ENCODE measurements around the gene HELZ2. TPM values are rescaled to one million over a fixed set of nuclear protein-coding genes. Genes with fewer than 3 reads are reported as not detected.

HELZ2 gene
- total and polyA plus RNA-seq, 2 experiments from 2014 or later = 5.2 to 48.9 TPM

DNA sequence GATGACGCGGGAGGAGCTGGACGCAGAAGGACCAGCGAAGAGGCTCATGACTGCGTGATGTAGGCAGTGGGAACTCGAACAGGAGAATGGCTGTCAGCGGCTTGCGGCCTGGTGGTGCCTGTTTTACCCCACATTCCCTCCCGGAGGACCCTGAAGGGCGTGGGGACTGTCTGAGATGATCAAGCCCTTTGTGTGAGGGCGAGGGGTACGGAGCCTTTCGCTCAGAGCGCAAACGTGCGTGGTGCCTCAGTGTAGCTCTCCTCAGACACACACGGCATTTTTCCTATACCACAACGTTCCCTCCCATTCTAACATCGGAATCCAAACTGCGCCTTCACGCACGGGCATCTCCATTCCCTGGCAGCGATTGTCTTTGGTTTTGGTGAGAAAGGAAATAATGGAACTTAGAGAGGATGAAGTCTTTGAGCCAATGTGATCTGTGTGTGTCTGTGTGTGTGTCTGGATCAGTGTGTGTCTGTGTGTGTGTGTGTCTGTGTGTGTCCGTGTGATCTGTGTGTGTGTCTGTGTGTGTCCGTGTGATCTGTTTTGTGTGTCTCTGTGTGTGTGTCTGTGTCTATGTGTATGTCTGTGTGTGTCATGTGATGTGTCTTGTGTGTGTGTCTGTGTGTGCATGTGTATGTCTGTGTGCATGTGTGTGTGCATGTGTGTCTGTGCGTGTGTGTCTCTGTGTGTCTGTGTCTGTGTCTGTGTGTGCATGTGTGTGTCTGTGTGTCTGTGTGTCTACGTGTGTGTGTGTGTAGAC is 42.2 kb downstream of the HELZ2 start:
- TF ChIP-seq ZNF331 (CRISPR knock-in tag; IDR thresholded peaks at IDR 0.05; ENCODE audit: low read depth) (no peak), JUNB (IDR thresholded peaks at IDR 0.05; ENCODE audit: unreplicated experiment) (no peak), POLR2AphosphoS5 (IDR thresholded peaks at IDR 0.05; ENCODE audit: low read depth) (no peak), NANOG (IDR thresholded peaks at IDR 0.05; ENCODE audit: borderline replicate concordance) (no peak)
- H3K36me3 Mint-ChIP-seq (ENCODE audit: low read depth) = no peaks in the 10 kb centered on the region
- Histone ChIP-seq H3F3A (replicated peaks; ENCODE audit: low read depth) (peaks cover 7% of the 10 kb centered on the region; the same call in 1 of the 2 replicates), H3K4me1 (ENCODE audit: insufficient read depth) (no peaks in the 10 kb centered on the region), H3K36me3 (ENCODE audit: insufficient read depth) (no peaks in the 10 kb centered on the region), H3K79me2 (replicated peaks; ENCODE audit: insufficient read depth) (no peaks in the 10 kb centered on the region), H4K20me1 (replicated peaks; ENCODE audit: insufficient read depth) (no peaks in the 10 kb centered on the region), H3K27ac (ENCODE audit: low read depth) (no peak overlapping the region), H3K9me2 (ENCODE audit: insufficient read depth) (no peaks in the 10 kb centered on the region), H3K4me3 (no peak overlapping the region), H3K27me3 (ENCODE audit: insufficient read depth) (no peaks in the 10 kb centered on the region), H3K4me2 (no peak overlapping the region), H2AFZ (no peak overlapping the region)
- H3K4me3 Mint-ChIP-seq = no peak overlapping the region
- ATAC-seq (no peak), DNase-seq (ENCODE audit: low spot score) (no peak)
- no peak overlapping the region for H3K27ac Mint-ChIP-seq
- peaks cover 5% of the 10 kb centered on the region; the same call in 2 of the 3 replicates for H3K4me1 Mint-ChIP-seq
- H3K27me3 Mint-ChIP-seq (ENCODE audit: insufficient read depth, low read depth, poor library complexity) = peaks cover 11% of the 10 kb centered on the region
- H3K9me3 Mint-ChIP-seq = no peaks in the 10 kb centered on the region

DNA sequence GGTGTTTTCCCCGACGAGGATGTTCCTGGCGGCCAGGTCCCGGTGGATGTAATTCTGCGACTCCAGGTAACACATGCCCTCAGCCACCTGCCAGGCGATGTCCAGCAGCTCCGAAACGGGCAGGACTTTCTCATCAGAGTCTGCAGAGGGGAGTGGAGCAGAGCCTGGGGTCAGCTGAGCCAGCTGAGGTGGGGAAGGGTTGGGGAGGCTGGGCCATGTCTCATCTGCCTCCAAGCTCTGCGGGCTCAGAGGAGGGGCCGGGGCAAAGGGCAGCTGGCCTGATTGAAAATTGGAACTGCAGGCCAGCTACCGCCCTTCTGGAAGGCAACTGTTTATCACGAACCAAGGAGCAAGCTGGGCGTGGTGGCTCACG is 43.3 kb downstream of the HELZ2 start:
- no peaks in the 10 kb centered on the region for H3K9me2 ChIP-seq (ENCODE audit: insufficient read depth)
- no peaks in the 10 kb centered on the region for H3K36me3 ChIP-seq (ENCODE audit: insufficient read depth)
- Mint-ChIP-seq H3K27me3 (ENCODE audit: insufficient read depth, low read depth, poor library complexity) (peaks cover 9% of the 10 kb centered on the region), H3K36me3 (ENCODE audit: low read depth) (no peaks in the 10 kb centered on the region), H3K4me1 (peaks cover 2% of the 10 kb centered on the region; the same call in 1 of the 3 replicates), H3K27ac (no peak overlapping the region), H3K9me3 (no peaks in the 10 kb centered on the region), H3K4me3 (no peak overlapping the region)
- H3K4me2 ChIP-seq = no peak overlapping the region
- peaks cover 7% of the 10 kb centered on the region; the same call in 1 of the 2 replicates for H3F3A ChIP-seq (replicated peaks; ENCODE audit: low read depth)
- TF ChIP-seq, protein P1, sequence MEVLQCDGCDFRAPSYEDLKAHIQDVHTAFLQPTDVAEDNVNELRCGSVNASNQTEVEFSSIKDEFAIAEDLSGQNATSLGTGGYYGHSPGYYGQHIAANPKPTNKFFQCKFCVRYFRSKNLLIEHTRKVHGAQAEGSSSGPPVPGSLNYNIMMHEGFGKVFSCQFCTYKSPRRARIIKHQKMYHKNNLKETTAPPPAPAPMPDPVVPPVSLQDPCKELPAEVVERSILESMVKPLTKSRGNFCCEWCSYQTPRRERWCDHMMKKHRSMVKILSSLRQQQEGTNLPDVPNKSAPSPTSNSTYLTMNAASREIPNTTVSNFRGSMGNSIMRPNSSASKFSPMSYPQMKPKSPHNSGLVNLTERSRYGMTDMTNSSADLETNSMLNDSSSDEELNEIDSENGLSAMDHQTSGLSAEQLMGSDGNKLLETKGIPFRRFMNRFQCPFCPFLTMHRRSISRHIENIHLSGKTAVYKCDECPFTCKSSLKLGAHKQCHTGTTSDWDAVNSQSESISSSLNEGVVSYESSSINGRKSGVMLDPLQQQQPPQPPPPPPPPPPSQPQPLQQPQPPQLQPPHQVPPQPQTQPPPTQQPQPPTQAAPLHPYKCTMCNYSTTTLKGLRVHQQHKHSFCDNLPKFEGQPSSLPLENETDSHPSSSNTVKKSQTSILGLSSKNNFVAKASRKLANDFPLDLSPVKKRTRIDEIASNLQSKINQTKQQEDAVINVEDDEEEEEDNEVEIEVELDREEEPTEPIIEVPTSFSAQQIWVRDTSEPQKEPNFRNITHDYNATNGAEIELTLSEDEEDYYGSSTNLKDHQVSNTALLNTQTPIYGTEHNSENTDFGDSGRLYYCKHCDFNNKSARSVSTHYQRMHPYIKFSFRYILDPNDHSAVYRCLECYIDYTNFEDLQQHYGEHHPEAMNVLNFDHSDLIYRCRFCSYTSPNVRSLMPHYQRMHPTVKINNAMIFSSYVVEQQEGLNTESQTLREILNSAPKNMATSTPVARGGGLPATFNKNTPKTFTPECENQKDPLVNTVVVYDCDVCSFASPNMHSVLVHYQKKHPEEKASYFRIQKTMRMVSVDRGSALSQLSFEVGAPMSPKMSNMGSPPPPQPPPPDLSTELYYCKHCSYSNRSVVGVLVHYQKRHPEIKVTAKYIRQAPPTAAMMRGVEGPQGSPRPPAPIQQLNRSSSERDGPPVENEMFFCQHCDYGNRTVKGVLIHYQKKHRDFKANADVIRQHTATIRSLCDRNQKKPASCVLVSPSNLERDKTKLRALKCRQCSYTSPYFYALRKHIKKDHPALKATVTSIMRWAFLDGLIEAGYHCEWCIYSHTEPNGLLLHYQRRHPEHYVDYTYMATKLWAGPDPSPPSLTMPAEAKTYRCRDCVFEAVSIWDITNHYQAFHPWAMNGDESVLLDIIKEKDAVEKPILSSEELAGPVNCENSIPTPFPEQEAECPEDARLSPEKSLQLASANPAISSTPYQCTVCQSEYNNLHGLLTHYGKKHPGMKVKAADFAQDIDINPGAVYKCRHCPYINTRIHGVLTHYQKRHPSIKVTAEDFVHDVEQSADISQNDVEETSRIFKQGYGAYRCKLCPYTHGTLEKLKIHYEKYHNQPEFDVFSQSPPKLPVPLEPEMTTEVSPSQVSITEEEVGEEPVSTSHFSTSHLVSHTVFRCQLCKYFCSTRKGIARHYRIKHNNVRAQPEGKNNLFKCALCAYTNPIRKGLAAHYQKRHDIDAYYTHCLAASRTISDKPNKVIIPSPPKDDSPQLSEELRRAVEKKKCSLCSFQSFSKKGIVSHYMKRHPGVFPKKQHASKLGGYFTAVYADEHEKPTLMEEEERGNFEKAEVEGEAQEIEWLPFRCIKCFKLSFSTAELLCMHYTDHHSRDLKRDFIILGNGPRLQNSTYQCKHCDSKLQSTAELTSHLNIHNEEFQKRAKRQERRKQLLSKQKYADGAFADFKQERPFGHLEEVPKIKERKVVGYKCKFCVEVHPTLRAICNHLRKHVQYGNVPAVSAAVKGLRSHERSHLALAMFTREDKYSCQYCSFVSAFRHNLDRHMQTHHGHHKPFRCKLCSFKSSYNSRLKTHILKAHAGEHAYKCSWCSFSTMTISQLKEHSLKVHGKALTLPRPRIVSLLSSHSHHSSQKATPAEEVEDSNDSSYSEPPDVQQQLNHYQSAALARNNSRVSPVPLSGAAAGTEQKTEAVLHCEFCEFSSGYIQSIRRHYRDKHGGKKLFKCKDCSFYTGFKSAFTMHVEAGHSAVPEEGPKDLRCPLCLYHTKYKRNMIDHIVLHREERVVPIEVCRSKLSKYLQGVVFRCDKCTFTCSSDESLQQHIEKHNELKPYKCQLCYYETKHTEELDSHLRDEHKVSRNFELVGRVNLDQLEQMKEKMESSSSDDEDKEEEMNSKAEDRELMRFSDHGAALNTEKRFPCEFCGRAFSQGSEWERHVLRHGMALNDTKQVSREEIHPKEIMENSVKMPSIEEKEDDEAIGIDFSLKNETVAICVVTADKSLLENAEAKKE (CRISPR knock-in tag; IDR thresholded peaks at IDR 0.05) = no peak
- TF ChIP-seq, protein P2, sequence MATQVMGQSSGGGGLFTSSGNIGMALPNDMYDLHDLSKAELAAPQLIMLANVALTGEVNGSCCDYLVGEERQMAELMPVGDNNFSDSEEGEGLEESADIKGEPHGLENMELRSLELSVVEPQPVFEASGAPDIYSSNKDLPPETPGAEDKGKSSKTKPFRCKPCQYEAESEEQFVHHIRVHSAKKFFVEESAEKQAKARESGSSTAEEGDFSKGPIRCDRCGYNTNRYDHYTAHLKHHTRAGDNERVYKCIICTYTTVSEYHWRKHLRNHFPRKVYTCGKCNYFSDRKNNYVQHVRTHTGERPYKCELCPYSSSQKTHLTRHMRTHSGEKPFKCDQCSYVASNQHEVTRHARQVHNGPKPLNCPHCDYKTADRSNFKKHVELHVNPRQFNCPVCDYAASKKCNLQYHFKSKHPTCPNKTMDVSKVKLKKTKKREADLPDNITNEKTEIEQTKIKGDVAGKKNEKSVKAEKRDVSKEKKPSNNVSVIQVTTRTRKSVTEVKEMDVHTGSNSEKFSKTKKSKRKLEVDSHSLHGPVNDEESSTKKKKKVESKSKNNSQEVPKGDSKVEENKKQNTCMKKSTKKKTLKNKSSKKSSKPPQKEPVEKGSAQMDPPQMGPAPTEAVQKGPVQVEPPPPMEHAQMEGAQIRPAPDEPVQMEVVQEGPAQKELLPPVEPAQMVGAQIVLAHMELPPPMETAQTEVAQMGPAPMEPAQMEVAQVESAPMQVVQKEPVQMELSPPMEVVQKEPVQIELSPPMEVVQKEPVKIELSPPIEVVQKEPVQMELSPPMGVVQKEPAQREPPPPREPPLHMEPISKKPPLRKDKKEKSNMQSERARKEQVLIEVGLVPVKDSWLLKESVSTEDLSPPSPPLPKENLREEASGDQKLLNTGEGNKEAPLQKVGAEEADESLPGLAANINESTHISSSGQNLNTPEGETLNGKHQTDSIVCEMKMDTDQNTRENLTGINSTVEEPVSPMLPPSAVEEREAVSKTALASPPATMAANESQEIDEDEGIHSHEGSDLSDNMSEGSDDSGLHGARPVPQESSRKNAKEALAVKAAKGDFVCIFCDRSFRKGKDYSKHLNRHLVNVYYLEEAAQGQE (IDR thresholded peaks at IDR 0.05; ENCODE audit: unreplicated experiment) = no peak
- TF ChIP-seq POLR2AphosphoS5 (IDR thresholded peaks at IDR 0.05; ENCODE audit: low read depth) (no peak), EZH2phosphoT487 (IDR thresholded peaks at IDR 0.05; ENCODE audit: unreplicated experiment) (no peak), NANOG (IDR thresholded peaks at IDR 0.05; ENCODE audit: borderline replicate concordance) (no peak)
- H3K79me2 ChIP-seq (replicated peaks; ENCODE audit: insufficient read depth) = no peaks in the 10 kb centered on the region
- no peak overlapping the region for H2AFZ ChIP-seq
- no peaks in the 10 kb centered on the region for H3K4me1 ChIP-seq (ENCODE audit: insufficient read depth)
- 0 out of 2 replicates have a peak, but pooled peaks cover 2% of the 10 kb centered on the region for H4K20me1 ChIP-seq (replicated peaks; ENCODE audit: insufficient read depth)
- no peak overlapping the region for H3K4me3 ChIP-seq
- no peak for ATAC-seq
- H3K27ac ChIP-seq (ENCODE audit: low read depth) = no peak overlapping the region
- no peak for DNase-seq (ENCODE audit: low spot score)
- no peaks in the 10 kb centered on the region for H3K27me3 ChIP-seq (ENCODE audit: insufficient read depth)
